Measurements from ENCODE around the gene PLEKHG4B.

The PLEKHG4B gene

GRCh38 chr5:75331-76320, 16.3 kb upstream of the PLEKHG4B start:
- DNase-seq = no peak

- no peak for DNase-seq
Observed at GRCh38 chr5:76358-77169, 15.4 kb upstream of the PLEKHG4B start.

- no peak for DNase-seq
Observed at GRCh38 chr5:77170-77501, 14.8 kb upstream of the PLEKHG4B start.

GRCh38 chr5:77546-77945, 14.4 kb upstream of the PLEKHG4B start:
- DNase-seq = no peak

- peak; percentile 12 for DNase-seq
Observed at GRCh38 chr5:77957-78804, 13.8 kb upstream of the PLEKHG4B start.

- no peak for DNase-seq
Observed at GRCh38 chr5:78805-79149, 13.2 kb upstream of the PLEKHG4B start.

GRCh38 chr5:79263-79662, 12.7 kb upstream of the PLEKHG4B start:
- no peak for DNase-seq

GRCh38 chr5:79821-80220, 12.1 kb upstream of the PLEKHG4B start:
- DNase-seq = no peak

- DNase-seq = peak; percentile 41
Observed at GRCh38 chr5:81391-82021, 10.5 kb upstream of the PLEKHG4B start.

GRCh38 chr5:82097-82496, 9.9 kb upstream of the PLEKHG4B start:
- no peak for DNase-seq

GRCh38 chr5:82570-82969, 9.4 kb upstream of the PLEKHG4B start:
- no peak for DNase-seq

GRCh38 chr5:83029-83428, 8.9 kb upstream of the PLEKHG4B start:
- no peak for DNase-seq

- DNase-seq = no peak
Observed at GRCh38 chr5:85334-85995, 6.5 kb upstream of the PLEKHG4B start.

- DNase-seq = no peak
Observed at GRCh38 chr5:89337-90286, 2.4 kb upstream of the PLEKHG4B start.

GRCh38 chr5:90590-91547, 1.1 kb upstream of the PLEKHG4B start:
- DNase-seq = peak; percentile 14

GRCh38 chr5:92401-93220, 643 bp downstream of the PLEKHG4B start:
- DNase-seq = no peak

GRCh38 chr5:93221-93980, 1.4 kb downstream of the PLEKHG4B start:
- no peak for DNase-seq

All from NCI-H524 treated with DMSO at 0.1 percent for 48 hours (cell line).